Mesenchymal stem cell (in vitro differentiated cells and primary cell): ENCODE results near the gene PLEKHD1.

Experiments used
- DNase-seq: peaks from one replicate; pipeline ENCODE4 v3.0.0-alpha.2; 2013
- H2AFZ ChIP-seq: one replicate; pipeline ENCODE4 v1.6.1; 2013; ENCODE audit warnings: low read depth, mild to moderate bottlenecking, control low read depth, inconsistent platforms, low read length, moderate library complexity
- H2AK5ac ChIP-seq: 2 replicates; pipeline ENCODE4 v1.6.1; 2013; ENCODE audit warnings: low read length, moderate library complexity, mild to moderate bottlenecking, inconsistent platforms; ENCODE audit not compliant: severe bottlenecking
- H2BK120ac ChIP-seq: one replicate; pipeline ENCODE4 v1.6.1; 2013; ENCODE audit warnings: low read depth, mild to moderate bottlenecking, inconsistent platforms, low read length, moderate library complexity
- H2BK12ac ChIP-seq, 2 experiments: one replicate each; pipeline ENCODE4 v1.6.1; 2013; ENCODE audit warnings: inconsistent platforms in 2 of 2, low read length in 2 of 2, mild to moderate bottlenecking in 2 of 2, moderate library complexity in 2 of 2, control low read depth in 1 of 2
- H2BK15ac ChIP-seq: one replicate; pipeline ENCODE4 v1.6.1; 2013; ENCODE audit warnings: mild to moderate bottlenecking, low read depth, inconsistent platforms; ENCODE audit not compliant: poor library complexity, severe bottlenecking
- H2BK5ac ChIP-seq: 2 replicates; pipeline ENCODE4 v1.6.1; 2013; ENCODE audit warnings: low read depth, mild to moderate bottlenecking, low read length, control low read depth, inconsistent platforms; ENCODE audit not compliant: poor library complexity, severe bottlenecking
- H3K14ac ChIP-seq, 2 experiments: one replicate each; pipeline ENCODE4 v1.6.1; 2013; ENCODE audit warnings: inconsistent platforms in 2 of 2, low read length in 2 of 2, control low read depth in 1 of 2, mild to moderate bottlenecking in 1 of 2, moderate library complexity in 1 of 2
- H3K18ac ChIP-seq, 2 experiments: one replicate each; pipeline ENCODE4 v1.6.1; 2013; ENCODE audit warnings: inconsistent platforms in 2 of 2, low read length in 2 of 2, control low read depth in 1 of 2, low read depth in 1 of 2, mild to moderate bottlenecking in 1 of 2
- H3K23ac ChIP-seq, 2 experiments: one replicate each; pipeline ENCODE4 v1.6.1; 2013; ENCODE audit warnings: inconsistent platforms in 2 of 2, low read length in 2 of 2, mild to moderate bottlenecking in 2 of 2, moderate library complexity in 2 of 2, control low read depth in 1 of 2
- H3K27ac ChIP-seq: 2 replicates; pipeline ENCODE4 v1.5.1; 2013; ENCODE audit warnings: mild to moderate bottlenecking, moderate library complexity, low read length, control low read depth, inconsistent platforms; ENCODE audit not compliant: poor library complexity, severe bottlenecking
- H3K27me3 ChIP-seq, 2 experiments: 2 replicates each; pipeline versions ENCODE4 v1.6.1 to v1.7.0; 2013; ENCODE audit warnings: low read length in 2 of 2, mild to moderate bottlenecking in 2 of 2, moderate library complexity in 2 of 2, control low read depth in 1 of 2, inconsistent platforms in 1 of 2; ENCODE audit not compliant: control insufficient read depth in 1 of 2, insufficient read depth in 1 of 2
- H3K36me3 ChIP-seq, 2 experiments: 2 replicates each; pipeline versions ENCODE4 v1.6.1 to v1.7.0; 2013; ENCODE audit warnings: low read length in 2 of 2, control low read depth in 1 of 2, inconsistent platforms in 1 of 2, low read depth in 1 of 2, mild to moderate bottlenecking in 1 of 2; ENCODE audit not compliant: insufficient read depth in 2 of 2, control insufficient read depth in 1 of 2
- H3K4ac ChIP-seq, 2 experiments: one replicate each; pipeline ENCODE4 v1.6.1; 2013; ENCODE audit warnings: inconsistent platforms in 2 of 2, low read length in 2 of 2, mild to moderate bottlenecking in 2 of 2, moderate library complexity in 2 of 2, control low read depth in 1 of 2, low read depth in 1 of 2
- H3K4me1 ChIP-seq: 2 replicates; pipeline ENCODE4 v1.6.1; 2013; ENCODE audit warnings: low read depth, low read length, control low read depth; ENCODE audit not compliant: control insufficient read depth, insufficient read depth
- H3K4me2 ChIP-seq: 2 replicates; pipeline ENCODE4 v1.6.1; 2013; ENCODE audit warnings: low read length, mild to moderate bottlenecking, inconsistent platforms; ENCODE audit not compliant: poor library complexity, severe bottlenecking
- H3K4me3 ChIP-seq, 2 experiments: 2 replicates each; pipeline versions ENCODE4 v1.5.1 to v1.7.0; 2013; ENCODE audit warnings: low read length in 2 of 2, mild to moderate bottlenecking in 2 of 2, control low read depth in 1 of 2, low read depth in 1 of 2; ENCODE audit not compliant: insufficient read depth in 1 of 2
- H3K79me1 ChIP-seq: replicated peaks from 2 replicates; pipeline ENCODE4 v1.6.1; 2013; ENCODE audit warnings: mild to moderate bottlenecking, control low read depth, low read length, inconsistent platforms; ENCODE audit not compliant: poor library complexity, severe bottlenecking
- H3K9ac ChIP-seq: 2 replicates; pipeline ENCODE4 v1.7.0; 2013; ENCODE audit warnings: mild to moderate bottlenecking, low read length, moderate library complexity
- H3K9me3 ChIP-seq: 2 replicates; pipeline ENCODE4 v1.7.0; 2013; ENCODE audit warnings: mild to moderate bottlenecking, low read length; ENCODE audit not compliant: control insufficient read depth
- H4K8ac ChIP-seq: one replicate; pipeline ENCODE4 v1.6.1; 2013; ENCODE audit warnings: inconsistent platforms, mild to moderate bottlenecking, low read length, moderate library complexity
- H4K91ac ChIP-seq: one replicate; pipeline ENCODE4 v1.6.1; 2013; ENCODE audit warnings: mild to moderate bottlenecking, low read length, inconsistent platforms
- WGBS: methylation state at CpG from one replicate; pipeline ENCODE4 v1.1.7; 2013; ENCODE audit warnings: mixed read lengths; 5-methylcytosine and 5-hydroxymethylcytosine counted together

The PLEKHD1 gene

DNA sequence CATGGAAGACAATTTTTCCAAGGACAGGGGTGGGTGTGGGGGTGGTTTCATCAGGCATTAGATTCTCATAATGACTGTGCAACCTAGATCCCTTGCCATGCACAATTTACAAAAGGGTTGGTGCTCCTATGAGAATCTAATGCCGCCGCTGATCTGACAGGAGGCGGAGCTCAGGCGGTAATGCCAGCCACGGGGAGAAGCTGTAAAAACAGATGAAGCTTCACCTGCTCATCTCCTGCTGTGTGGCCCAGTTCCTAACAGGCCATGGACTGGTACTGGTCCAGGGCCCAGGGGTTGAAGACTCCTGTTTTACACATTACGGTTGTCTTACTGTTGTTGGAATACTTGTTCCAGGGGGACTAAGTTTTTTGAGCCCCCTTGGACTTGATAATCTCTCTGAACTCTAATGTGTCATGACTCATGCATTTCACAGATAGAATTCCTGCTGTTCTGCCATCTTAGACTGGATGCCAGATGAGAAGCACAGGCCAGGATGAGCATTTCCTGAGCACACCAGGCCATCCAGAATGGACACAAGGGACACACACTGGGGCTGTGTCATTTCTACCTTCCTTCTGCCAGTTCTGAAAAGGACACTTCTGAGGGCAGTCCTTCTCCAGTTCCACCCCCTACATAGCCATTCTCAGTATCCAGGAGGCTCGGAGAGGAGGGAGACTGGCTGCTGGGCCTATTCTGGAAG lies 5.8 kb downstream of the PLEKHD1 start:
- Histone ChIP-seq H3K9ac (no peak overlapping the region), H3K23ac (no peak overlapping the region), H3K4me1 (no peaks in the 10 kb centered on the region), H3K27me3 (peaks cover 69 to 85% of the 10 kb centered on the region in 2 experiments), H2AFZ (no peak overlapping the region), H3K36me3 (no peaks in the 10 kb centered on the region), H3K9me3 (no peaks in the 10 kb centered on the region), H4K91ac (no peak overlapping the region), H3K4ac (no peak overlapping the region), H3K4me3 (no peak overlapping the region), H3K27ac (no peak overlapping the region), H3K79me1 (no peaks in the 10 kb centered on the region), H3K4me2 (no peak overlapping the region), H2BK5ac (no peak overlapping the region), H2BK120ac (no peak overlapping the region), H2BK12ac (no peak overlapping the region), H3K14ac (no peak overlapping the region), H4K8ac (no peak overlapping the region), H2BK15ac (no peak overlapping the region), H2AK5ac (no peak overlapping the region), H3K18ac (no peak overlapping the region)
- 86% methylated on average over 6 of the region's 7 CpGs for WGBS
- DNase-seq: no peak

- H2AFZ ChIP-seq: no peak overlapping the region
- H4K91ac ChIP-seq: no peak overlapping the region
- 78% methylated on average over 3 of the region's 3 CpGs for WGBS
These were observed 6.7 kb downstream of the PLEKHD1 start for GRCh38 chr14:69491193-69491592.

DNA sequence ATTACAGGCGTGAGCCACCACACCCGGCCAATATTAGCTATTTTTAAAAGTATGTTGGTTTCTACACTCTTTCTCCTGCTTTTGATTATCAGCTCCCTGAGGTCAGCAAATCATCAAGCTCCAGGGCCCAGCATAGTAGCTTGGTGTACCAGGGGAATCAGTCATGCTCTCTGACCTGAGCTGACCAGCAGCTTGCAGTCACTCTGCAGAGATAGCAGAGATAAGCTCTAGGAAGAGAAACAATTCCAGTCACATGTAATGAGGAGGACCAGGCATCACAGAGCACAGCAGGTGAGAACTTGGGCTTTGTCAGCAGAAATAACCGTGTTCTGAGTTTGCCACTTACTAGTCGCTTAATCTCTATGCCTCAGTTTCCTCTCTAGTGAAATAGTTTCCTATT lies 8.5 kb downstream of the PLEKHD1 start:
- Histone ChIP-seq H2BK120ac (no peak overlapping the region), H2BK12ac (no peak overlapping the region), H3K4me2 (no peak overlapping the region), H3K14ac (no peak overlapping the region), H4K91ac (no peak overlapping the region), H2AK5ac (no peak overlapping the region), H3K9me3 (no peaks in the 10 kb centered on the region), H3K23ac (no peak overlapping the region), H3K36me3 (no peaks in the 10 kb centered on the region), H3K27me3 (peaks cover 55 to 65% of the 10 kb centered on the region in 2 experiments), H3K4me3 (no peak overlapping the region), H3K9ac (no peak overlapping the region), H3K79me1 (no peaks in the 10 kb centered on the region), H3K4ac (no peak overlapping the region), H2AFZ (no peak overlapping the region), H4K8ac (no peak overlapping the region), H2BK5ac (no peak overlapping the region), H3K4me1 (no peaks in the 10 kb centered on the region), H2BK15ac (no peak overlapping the region), H3K27ac (no peak overlapping the region), H3K18ac (no peak overlapping the region)
- DNase-seq: no peak
- WGBS: 77% methylated on average over 4 of the region's 4 CpGs

More at GRCh38 chr14:69491193-69491592, 6.7 kb downstream of the PLEKHD1 start:
- no peak overlapping the region for H3K4me3 ChIP-seq
- no peaks in the 10 kb centered on the region for H3K9me3 ChIP-seq
- H2BK15ac ChIP-seq: no peak overlapping the region
- H3K4me1 ChIP-seq: no peaks in the 10 kb centered on the region
- no peak overlapping the region for H3K27ac ChIP-seq
- H2BK5ac ChIP-seq: no peak overlapping the region
- no peak overlapping the region for H3K4me2 ChIP-seq
- no peak overlapping the region for H3K18ac ChIP-seq
- DNase-seq: no peak
- no peak overlapping the region for H3K4ac ChIP-seq
- H2BK12ac ChIP-seq: no peak overlapping the region
- no peaks in the 10 kb centered on the region for H3K36me3 ChIP-seq
- no peak overlapping the region for H3K14ac ChIP-seq
- H3K23ac ChIP-seq: no peak overlapping the region
- H2BK120ac ChIP-seq: no peak overlapping the region
- H3K79me1 ChIP-seq: no peaks in the 10 kb centered on the region
- no peak overlapping the region for H2AK5ac ChIP-seq
- H4K8ac ChIP-seq: no peak overlapping the region
- H3K9ac ChIP-seq: no peak overlapping the region
- H3K27me3 ChIP-seq: peaks cover 69 to 83% of the 10 kb centered on the region in 2 experiments

GRCh38 chr14:69493791-69494190 lies 9.3 kb downstream of the PLEKHD1 start:
- Histone ChIP-seq H3K4me2 (no peak overlapping the region), H3K18ac (no peak overlapping the region), H3K79me1 (no peaks in the 10 kb centered on the region), H3K9me3 (no peaks in the 10 kb centered on the region), H2BK15ac (no peak overlapping the region), H2AK5ac (no peak overlapping the region), H3K4me1 (no peaks in the 10 kb centered on the region), H3K36me3 (no peaks in the 10 kb centered on the region), H3K4ac (no peak overlapping the region), H4K91ac (no peak overlapping the region), H4K8ac (no peak overlapping the region), H3K14ac (no peak overlapping the region), H3K27ac (no peak overlapping the region), H3K27me3 (peaks cover 48 to 57% of the 10 kb centered on the region in 2 experiments), H2AFZ (no peak overlapping the region), H2BK120ac (no peak overlapping the region), H2BK5ac (no peak overlapping the region), H2BK12ac (no peak overlapping the region), H3K9ac (no peak overlapping the region), H3K23ac (no peak overlapping the region), H3K4me3 (no peak overlapping the region)
- WGBS: 74% methylated on average over 2 of the region's 3 CpGs
- DNase-seq: no peak
